ENCODE results near the gene TNFRSF19.

DNA sequence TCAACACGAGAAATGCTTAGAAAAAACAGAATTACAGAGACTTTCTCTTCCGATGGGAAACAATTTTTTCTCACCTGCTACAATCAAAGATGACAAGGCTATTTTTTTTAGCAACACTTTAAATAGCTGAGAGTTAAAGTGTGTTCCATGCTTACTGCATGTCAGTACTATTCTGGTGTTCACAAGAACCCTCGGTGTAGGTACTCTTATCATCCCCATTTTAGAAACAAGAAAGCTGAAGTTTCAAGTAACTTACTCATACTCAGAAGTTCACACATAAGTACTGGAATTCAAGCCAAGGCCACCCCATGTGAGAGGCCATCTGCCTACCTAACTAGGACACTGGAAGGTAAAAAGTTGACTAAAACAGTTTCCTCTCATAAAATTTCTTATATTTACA, 9.0 kb upstream of the TNFRSF19 start:
- TF ChIP-seq, protein P1, sequence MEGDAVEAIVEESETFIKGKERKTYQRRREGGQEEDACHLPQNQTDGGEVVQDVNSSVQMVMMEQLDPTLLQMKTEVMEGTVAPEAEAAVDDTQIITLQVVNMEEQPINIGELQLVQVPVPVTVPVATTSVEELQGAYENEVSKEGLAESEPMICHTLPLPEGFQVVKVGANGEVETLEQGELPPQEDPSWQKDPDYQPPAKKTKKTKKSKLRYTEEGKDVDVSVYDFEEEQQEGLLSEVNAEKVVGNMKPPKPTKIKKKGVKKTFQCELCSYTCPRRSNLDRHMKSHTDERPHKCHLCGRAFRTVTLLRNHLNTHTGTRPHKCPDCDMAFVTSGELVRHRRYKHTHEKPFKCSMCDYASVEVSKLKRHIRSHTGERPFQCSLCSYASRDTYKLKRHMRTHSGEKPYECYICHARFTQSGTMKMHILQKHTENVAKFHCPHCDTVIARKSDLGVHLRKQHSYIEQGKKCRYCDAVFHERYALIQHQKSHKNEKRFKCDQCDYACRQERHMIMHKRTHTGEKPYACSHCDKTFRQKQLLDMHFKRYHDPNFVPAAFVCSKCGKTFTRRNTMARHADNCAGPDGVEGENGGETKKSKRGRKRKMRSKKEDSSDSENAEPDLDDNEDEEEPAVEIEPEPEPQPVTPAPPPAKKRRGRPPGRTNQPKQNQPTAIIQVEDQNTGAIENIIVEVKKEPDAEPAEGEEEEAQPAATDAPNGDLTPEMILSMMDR (IDR thresholded peaks at IDR 0.05): no peak
- no peak for TF ChIP-seq POLR2AphosphoS5 (IDR thresholded peaks at IDR 0.05)
- TF ChIP-seq POLR2A (IDR thresholded peaks at IDR 0.05): no peak
